HG02798 (cell line): ENCODE results near the gene SLC2A1.
A peak's percentile ranks its signal among the peaks of the same experiment; 100 is the strongest.

Source experiments
- ATAC-seq: cut with Tn5 transposase; IDR thresholded peaks from one replicate; pipeline ENCODE4 v1.9.1; 2021; ENCODE audit warnings: mild to moderate bottlenecking; ENCODE audit not compliant: unreplicated experiment, poor library complexity

Gene SLC2A1

GRCh38 chr1:42961312-42962091, 2.8 kb upstream of the SLC2A1 start:
- no peak for ATAC-seq

DNA sequence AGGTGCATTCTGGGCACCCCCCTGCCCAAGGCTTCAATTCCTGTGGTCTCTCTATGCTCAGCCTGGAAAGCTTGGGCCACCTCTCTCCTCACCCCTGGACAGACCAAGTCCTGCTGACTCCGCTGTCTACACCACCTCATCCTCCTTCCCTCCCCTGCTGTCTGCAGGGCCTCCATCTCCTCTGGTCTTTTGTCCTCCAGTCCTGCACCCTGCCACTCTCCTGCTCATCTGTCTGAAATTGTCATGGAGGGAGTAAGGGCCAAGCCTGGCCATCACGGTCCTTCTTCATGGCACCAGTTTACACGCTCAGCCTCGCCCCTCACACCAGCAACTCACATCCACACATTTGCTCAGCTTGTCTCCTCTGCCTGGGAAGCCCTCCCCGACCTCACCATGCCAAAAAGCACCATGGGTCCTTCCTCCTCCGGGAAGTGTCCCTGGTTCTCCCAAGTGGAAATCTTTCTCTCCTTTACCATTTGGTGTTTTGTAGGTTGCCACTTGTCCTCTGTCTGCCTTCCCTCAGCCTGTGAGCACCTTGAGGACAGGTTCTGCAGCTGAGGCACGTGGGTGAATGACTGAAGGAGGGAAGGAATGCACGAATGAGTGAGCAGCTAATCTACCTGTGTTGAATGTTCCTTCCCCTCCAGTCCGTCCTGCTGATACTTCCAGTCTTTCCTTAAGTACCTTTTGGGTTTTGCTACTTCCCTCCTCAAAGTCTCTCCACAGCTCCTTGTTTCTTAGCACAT, 2.1 kb upstream of the SLC2A1 start:
- ATAC-seq, result no peak

- no peak for ATAC-seq
Observed at GRCh38 chr1:42960122-42960390, 1.4 kb upstream of the SLC2A1 start.

GRCh38 chr1:42957880-42958487, 684 bp downstream of the SLC2A1 start:
- peak; percentile 57 for ATAC-seq

DNA sequence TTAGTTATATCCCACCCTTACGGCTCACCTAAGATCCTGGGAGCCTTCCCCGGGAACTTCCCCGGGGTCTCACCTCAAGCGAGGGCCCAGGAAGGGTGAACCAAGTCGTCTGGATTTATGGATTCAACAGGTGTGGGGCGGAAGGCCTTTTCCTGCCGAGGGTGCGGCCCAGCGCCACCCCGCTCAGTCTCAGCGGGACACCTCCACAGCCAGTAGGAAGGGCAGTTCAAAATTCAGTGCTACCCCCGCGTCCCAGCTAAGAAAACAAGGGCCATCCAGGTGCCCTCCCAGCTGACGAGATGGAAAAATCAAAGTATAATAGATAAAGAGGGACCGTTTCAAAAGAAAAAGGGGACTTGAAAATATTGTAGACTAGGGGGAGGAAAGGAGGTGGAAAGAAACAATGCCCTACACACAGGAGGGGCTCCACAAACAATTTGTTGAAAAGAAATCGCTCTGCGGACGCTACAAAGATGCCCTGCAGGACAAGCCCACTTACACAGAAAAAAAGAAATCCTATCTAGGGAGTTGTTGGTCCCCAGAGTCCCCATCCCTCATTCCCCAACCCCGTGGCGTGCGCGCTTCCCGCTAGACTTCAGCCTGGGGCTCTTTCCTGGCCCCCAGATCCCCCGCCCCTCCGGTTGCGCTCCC, 1.3 kb downstream of the SLC2A1 start:
- no peak for ATAC-seq

- no peak for ATAC-seq
Observed at GRCh38 chr1:42956739-42957138, 1.9 kb downstream of the SLC2A1 start.

GRCh38 chr1:42955311-42956063, 3.2 kb downstream of the SLC2A1 start:
- ATAC-seq, result no peak

- no peak for ATAC-seq
Observed at GRCh38 chr1:42953182-42954180, 5.2 kb downstream of the SLC2A1 start.

- ATAC-seq, result peak; percentile 61
Observed at GRCh38 chr1:42952303-42953001, 6.2 kb downstream of the SLC2A1 start.

DNA sequence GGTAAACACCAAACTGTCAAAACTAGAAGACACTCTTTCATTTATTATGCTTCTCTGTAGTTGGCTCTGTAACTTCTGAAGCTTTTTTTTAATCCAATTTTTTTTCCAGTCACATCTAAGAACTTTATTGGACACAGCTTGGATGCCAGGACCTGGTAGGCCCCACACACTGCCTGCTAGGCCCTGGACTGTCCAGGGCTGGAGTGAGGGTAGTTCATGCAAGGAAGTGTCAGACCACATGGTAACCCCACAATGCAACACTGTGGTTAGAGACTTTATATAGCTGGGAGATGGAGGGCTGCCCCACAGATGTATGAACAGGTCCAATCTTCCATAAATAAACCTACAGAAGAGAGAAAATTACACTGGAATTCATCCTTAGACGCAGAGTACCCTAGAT, 7.1 kb downstream of the SLC2A1 start:
- ATAC-seq, result no peak

DNA sequence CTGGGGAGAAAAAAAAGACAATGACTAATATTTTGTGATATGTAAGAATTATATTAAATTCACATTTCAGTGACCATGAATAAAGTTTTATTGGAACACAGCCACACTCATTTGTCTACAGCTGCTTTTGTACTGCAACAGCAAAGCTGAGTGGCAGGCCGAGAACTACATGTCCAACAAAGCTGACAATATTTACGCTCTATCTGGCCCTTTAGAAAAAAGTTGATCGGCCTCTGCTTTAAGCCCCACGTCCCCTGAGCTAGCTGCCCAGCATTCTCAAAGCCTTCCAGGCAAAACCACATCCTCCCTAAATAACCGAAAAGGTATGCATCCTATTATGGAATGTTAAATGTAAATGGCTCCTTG, 8.6 kb downstream of the SLC2A1 start:
- ATAC-seq, result no peak

- ATAC-seq, result no peak
Observed at GRCh38 chr1:42949312-42950115, 9.2 kb downstream of the SLC2A1 start.

GRCh38 chr1:42947965-42948732, 10.5 kb downstream of the SLC2A1 start:
- no peak for ATAC-seq

DNA sequence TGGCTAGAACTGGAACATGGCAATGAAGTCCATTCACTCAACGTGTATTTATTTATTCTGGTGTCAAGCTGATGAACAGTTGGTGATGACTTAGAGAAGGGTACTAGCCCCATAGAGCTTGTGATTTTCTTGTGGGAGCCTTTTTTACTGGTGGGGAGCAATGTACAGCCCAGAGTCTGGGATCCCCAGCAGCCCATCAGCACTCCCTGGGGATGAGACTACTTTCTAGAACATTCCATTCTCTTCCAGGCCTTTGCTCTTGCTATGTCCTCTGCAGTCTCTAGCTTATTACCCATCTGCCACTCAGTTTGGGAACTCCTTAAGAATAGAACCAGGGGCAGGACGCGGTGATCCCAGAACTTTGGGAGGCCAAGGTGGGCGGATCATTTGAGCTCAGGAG, 11.6 kb downstream of the SLC2A1 start:
- ATAC-seq, result no peak

- ATAC-seq, result no peak
Observed at GRCh38 chr1:42946120-42946898, 12.4 kb downstream of the SLC2A1 start.

GRCh38 chr1:42945164-42945563, 13.5 kb downstream of the SLC2A1 start:
- no peak for ATAC-seq
